HEK293 (cell line): ENCODE data around the gene GCK.

ENCODE experiments used
- BCL11A ChIP-seq: fragments of 450-650 bp; formaldehyde crosslinking; IDR thresholded peaks from 2 replicates; pipeline ENCODE4 v1.5.1; 2016; ENCODE audit warnings: low read depth, missing biosample characterization, missing genetic modification characterization
- ZNF747 ChIP-seq: fragments of 450-650 bp; formaldehyde crosslinking; IDR thresholded peaks from 2 replicates; pipeline ENCODE4 v1.5.1; 2016; ENCODE audit warnings: missing biosample characterization, missing genetic modification characterization

- no peak for TF ChIP-seq BCL11A (tag by site-specific recombination)
- no peak for TF ChIP-seq ZNF747 (tag by site-specific recombination)
Observed at GRCh38 chr7:44167920-44168319, 21.3 kb downstream of the GCK start.
